Retina (tissue), 1 donor: ENCODE data around the gene KCNQ1.

Source experiments
- DNase-seq: peaks from one replicate; pipeline ENCODE4 v3.0.0-alpha.2; 2016

KCNQ1 gene

DNA sequence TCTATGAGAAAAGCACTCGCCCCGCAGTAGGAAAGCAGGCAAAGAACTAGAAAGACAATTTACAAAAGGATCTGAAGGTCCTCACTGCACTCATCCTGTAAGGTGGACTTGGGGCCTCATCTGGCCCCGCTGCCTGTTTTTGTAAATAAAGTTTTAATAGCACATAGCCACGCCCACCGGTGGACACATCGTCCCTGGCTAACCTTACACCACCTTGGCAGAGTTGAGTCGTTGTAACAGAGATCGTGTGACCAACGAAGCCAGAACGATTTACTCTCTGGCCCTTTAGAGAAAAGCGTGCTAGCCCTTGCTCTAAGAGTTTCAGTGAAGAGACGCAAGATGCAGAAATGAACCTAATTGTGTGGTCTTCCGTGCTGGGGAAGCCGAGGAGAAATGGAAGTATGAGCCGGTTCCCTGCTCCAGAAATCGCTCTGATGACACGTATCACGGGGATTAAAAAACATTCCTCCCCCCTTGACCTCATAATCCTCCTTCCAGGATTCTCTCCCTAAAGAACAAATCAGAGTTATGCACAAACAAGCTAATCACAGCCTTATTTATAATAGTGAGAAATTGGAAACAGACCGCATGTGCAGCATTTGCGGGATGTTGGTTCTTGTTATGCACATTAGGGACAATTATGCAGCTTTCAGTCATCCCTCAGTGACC is 360.7 kb downstream of the KCNQ1 start:
- DNase-seq, result no peak

- DNase-seq, result no peak
These were observed 361.7 kb downstream of the KCNQ1 start for GRCh38 chr11:2806351-2807024.

DNA sequence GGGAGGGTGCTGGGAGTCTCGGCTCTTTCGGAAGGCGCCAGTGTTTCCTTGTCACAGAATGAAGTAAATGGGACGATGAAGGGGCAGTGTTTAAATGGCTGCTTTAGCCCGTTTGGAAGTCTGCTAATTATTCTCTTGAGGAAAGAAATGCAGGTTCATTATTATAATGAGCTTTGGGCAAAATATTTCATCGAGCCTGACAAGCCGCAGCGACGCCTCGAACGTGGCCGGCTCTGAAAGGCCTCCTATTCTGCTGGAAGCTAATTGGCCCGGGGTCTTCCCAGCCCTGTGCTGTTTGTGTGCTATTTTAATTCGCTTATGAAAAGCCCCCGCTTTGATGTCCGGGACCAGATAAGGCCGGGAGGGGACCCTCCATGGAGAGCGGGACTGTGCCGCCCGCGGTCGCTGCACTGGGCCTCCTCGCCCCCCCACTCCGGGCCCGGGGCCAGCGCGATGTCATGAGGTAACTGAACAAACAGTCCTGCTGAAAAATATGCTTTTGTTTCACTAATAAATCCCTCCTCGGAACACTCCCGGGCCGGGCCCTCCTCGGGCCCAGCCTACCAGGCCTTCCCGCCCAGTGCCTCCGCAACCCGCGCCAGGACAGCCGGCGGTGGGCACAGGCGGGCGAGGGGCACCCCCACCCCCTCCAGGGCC is 362.3 kb downstream of the KCNQ1 start:
- peak; percentile 85 for DNase-seq

DNA sequence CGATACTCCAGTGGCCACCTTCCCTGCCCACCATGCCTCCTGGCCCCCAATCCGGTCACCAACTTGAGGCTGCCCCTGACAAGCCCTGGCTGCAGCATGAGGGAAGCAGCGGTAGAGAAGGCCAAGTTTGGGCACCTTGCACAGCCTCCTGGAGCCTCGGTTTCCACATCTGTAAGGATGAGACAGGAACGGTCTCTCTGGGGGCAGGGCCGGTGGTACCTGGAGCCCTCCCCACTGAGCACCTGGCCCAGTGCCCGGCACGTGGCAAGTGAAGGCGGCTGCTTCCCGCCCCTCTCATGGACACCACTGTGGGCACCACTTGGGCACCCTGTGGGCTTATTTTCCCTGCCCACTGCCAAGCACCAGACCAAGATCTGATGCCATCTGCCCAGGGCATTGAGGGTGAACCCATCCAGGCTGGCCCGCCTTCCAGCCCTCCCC is 363.0 kb downstream of the KCNQ1 start:
- no peak for DNase-seq

GRCh38 chr11:2808850-2809846 is 364.3 kb downstream of the KCNQ1 start:
- no peak for DNase-seq

- no peak for DNase-seq
These were observed 365.0 kb downstream of the KCNQ1 start for GRCh38 chr11:2809854-2810253.

DNA sequence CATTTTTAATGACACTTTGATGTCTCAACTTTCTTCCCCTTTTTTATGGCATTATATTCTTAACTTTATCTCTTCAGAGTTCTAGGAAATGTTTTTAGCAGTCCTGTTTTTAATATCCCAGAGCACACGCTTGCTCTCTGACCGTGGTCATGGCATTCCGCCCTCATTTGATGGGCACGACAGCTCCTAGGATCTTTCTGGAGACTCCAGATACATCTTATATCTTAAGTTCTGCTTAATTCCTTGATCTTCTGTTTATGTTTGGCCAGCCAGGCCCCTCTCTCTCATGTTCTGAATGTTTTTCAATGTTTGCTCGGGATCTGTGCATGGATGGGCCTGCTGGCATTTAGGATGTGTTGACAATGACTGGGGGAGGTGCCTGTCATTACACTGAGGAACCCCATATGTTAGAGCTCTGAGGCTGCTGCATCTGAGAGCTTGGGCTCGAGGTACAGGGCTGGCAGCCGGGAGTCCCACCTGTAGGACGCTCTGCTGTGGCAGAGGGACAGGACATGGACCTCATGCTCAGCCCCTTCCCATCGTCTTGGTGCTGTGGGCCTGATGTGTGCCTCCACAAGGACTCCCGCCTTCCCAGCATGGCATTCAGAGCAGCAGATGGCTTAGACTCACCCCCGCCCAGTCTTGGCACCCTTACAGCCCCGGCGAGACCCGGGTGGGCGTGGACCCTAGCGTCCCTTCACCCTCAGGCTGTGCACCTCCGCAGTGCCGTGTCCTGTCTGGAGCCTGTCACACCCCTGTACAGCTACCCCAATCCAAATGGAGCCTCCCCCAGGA is 365.8 kb downstream of the KCNQ1 start:
- DNase-seq, result no peak

- no peak for DNase-seq
These were observed 366.6 kb downstream of the KCNQ1 start for GRCh38 chr11:2811206-2812091.

DNA sequence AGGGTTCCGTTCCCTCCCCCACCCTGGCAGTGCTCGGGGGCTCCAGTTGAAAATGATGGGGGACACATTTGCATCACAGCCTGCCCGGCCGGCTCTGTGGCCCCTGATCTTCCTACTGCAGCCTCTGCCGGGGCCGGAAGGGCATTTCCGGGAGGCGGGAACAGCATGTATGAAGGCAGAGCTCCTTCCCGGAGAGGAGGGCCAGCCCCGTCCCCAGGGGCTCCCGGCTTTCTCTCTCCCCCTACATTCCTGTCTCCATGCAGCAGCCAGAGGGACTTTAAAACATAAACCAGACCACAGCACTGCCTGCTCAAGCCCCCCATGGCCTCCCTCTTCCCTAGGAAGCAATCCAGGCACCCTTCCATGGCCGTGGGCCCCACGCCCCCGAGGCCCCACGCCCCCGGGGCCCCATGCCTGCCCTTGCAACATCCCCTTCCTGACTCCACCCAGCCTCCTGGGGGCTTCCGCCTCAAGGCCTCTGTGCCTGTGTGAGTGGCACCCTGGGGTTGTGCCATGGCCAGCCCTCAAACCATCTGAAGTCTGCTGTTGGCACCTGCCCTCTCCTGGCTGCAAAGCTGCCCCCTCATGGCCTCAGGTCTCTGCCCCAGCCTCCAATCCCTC is 367.7 kb downstream of the KCNQ1 start:
- no peak for DNase-seq

- DNase-seq, result no peak
These were observed 368.5 kb downstream of the KCNQ1 start for GRCh38 chr11:2813141-2813908.

DNA sequence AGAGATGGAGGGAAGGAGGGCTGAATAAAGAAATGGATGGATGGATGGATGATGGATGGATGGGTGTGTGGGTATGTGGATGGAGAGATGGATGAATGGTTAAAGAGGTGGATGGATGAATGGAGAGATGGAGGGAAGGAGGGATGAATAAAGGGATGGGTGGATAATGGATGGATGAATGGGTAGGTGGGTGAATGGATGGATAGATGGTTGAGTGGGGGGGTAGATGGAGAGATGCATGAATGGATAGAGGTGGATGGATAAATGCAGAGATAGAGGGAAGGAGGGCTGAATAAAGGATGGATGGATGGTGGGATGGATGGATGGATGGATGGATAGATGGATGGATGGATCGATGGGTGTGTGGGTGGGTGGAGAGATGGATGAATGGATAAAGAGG is 369.2 kb downstream of the KCNQ1 start:
- no peak for DNase-seq

- DNase-seq, result no peak
These were observed 369.9 kb downstream of the KCNQ1 start for GRCh38 chr11:2814751-2815150.

- no peak for DNase-seq
These were observed 371.1 kb downstream of the KCNQ1 start for GRCh38 chr11:2815762-2816496.

- DNase-seq, result no peak
These were observed 371.7 kb downstream of the KCNQ1 start for GRCh38 chr11:2816523-2816922.

- DNase-seq, result no peak
These were observed 372.2 kb downstream of the KCNQ1 start for GRCh38 chr11:2816941-2817421.

- DNase-seq, result no peak
These were observed 372.6 kb downstream of the KCNQ1 start for GRCh38 chr11:2817431-2817830.

DNA sequence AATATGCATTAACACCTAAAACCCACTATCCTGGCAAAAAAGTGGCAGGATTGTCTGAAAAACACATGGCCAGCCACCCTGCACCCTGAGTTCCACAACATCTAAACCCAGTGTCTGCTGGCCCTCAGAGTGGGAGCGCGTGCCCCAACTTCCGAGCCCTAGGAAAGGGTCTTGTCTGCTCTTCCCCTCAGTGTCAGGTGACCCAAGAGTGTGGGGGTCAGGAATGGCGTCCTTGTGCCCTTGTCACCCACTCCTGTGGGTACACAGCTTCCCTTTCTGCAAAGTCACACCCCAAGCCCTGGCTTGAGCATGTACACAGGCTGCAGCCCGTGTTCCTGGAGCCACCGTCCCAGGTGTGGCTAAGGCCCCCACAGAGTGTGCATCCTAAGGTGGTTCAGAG is 373.2 kb downstream of the KCNQ1 start:
- no peak for DNase-seq

DNA sequence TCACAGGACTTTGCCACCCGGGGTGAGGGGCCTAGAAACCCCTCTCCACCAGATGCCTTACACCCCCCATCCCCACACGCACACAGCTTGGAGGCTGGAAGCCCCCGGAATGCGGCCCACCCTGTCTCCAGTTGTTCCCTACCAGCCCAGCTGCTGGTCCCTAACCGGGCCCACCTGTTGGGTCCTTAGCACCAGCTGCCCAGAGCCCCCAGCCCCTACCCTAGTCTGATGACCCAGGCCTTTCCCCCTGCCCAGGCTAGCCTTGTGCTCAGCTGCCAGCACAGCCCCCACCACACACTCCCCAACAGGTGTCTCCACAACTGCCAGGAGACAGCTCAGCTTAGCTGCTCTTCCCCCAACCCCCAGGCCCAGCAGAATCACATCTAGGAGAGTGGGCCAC is 373.7 kb downstream of the KCNQ1 start:
- no peak for DNase-seq

GRCh38 chr11:2819316-2819715 is 374.5 kb downstream of the KCNQ1 start:
- no peak for DNase-seq
